Endothelial cell of umbilical vein (primary cell): Measurements from ENCODE around the gene ZG16. TPM values are rescaled to one million over a fixed set of nuclear protein-coding genes. Genes with fewer than 3 reads are reported as not detected.

ENCODE experiments used
- BruUV-seq: library from RNA; stranded (reverse); fragments of 400-500 nt; replicated peaks from 2 replicates; lab custom pipeline; 2021; lab: Mats Ljungman, UMichigan
- CTCF ChIA-PET: fragments of 300-600, 350-600 bp; sonication (Branson Sonifier 250); formaldehyde crosslinking; loops from one replicate; lab custom pipeline; 2021; ENCODE audit warnings: antibody characterized with exemption, inconsistent platforms; lab: Charles Lee
- POLR2A ChIA-PET: fragments of 300-600, 350-600 bp; sonication (Branson Sonifier 250); formaldehyde crosslinking; loops from one replicate; lab custom pipeline; 2021; ENCODE audit warnings: antibody characterized with exemption, inconsistent platforms; lab: Charles Lee
- DNase-seq: peaks from one replicate; pipeline ENCODE4 v3.0.0-alpha.2; 2011; ENCODE audit warnings: low read depth, low spot score
- FAIRE-seq: peaks from 2 replicates; lab custom pipeline; 2011; peaks lifted over from hg19 to GRCh38; lab: Jason Lieb, UNC
- H2AFZ ChIP-seq: 2 replicates; pipeline ENCODE4 v1.6.0; 2012; ENCODE audit warnings: low read depth, low read length, control low read depth, inconsistent platforms
- H3K27ac ChIP-seq: 2 replicates; pipeline ENCODE4 v1.5.1; 2011; ENCODE audit warnings: low read depth, mild to moderate bottlenecking, control low read depth, low read length, moderate library complexity; ENCODE audit not compliant: insufficient read depth
- H3K27me3 ChIP-seq, 2 experiments: 2 replicates each; pipeline versions ENCODE4 v1.6.0 to v1.6.1; 2011; ENCODE audit warnings: low read length in 2 of 2, mixed read lengths in 1 of 2; ENCODE audit not compliant: control insufficient read depth in 2 of 2, insufficient read depth in 2 of 2
- H3K36me3 ChIP-seq, 2 experiments: 2 replicates in 1 of 2; 3 replicates in 1 of 2; pipeline ENCODE4 v1.5.1; 2011; ENCODE audit warnings: low read length in 2 of 2, mild to moderate bottlenecking in 1 of 2, moderate library complexity in 1 of 2; ENCODE audit not compliant: control insufficient read depth in 2 of 2, insufficient read depth in 2 of 2; ENCODE audit errors: extremely low read depth in 1 of 2
- H3K4me1 ChIP-seq: 3 replicates; pipeline ENCODE4 v1.5.1; 2011; ENCODE audit warnings: mild to moderate bottlenecking, low read length; ENCODE audit not compliant: control insufficient read depth, insufficient read depth; ENCODE audit errors: extremely low read depth
- H3K4me2 ChIP-seq: 2 replicates; pipeline ENCODE4 v1.6.1; 2011; ENCODE audit warnings: low read length, control low read depth, mixed read lengths; ENCODE audit not compliant: insufficient read depth
- H3K4me3 ChIP-seq, 3 experiments: fragments of 200-600 bp in 1 of 3; sonication (generic), shearing (Covaris generic) in 1 of 3; replicated peaks in 1 of 3; 2 replicates each; pipeline ENCODE4 v1.5.1; 2011 to 2016; ENCODE audit warnings: control low read depth in 3 of 3, low read length in 3 of 3, mild to moderate bottlenecking in 2 of 3, inconsistent platforms in 1 of 3, low read depth in 1 of 3, moderate library complexity in 1 of 3; ENCODE audit not compliant: insufficient read depth in 1 of 3
- H3K79me2 ChIP-seq: 2 replicates; pipeline ENCODE4 v1.6.0; 2012; ENCODE audit warnings: low read length, inconsistent platforms; ENCODE audit not compliant: control insufficient read depth, insufficient read depth
- H3K9ac ChIP-seq: replicated peaks from 2 replicates; pipeline ENCODE3; 2011; ENCODE audit warnings: low read length, control low read depth; ENCODE audit not compliant: insufficient read depth; ENCODE audit errors: extremely low read depth
- H3K9me1 ChIP-seq: replicated peaks from 3 replicates; pipeline ENCODE4 v1.6.0; 2011; ENCODE audit warnings: mild to moderate bottlenecking, low read length; ENCODE audit not compliant: control insufficient read depth, insufficient read depth; ENCODE audit errors: extremely low read depth
- H3K9me3 ChIP-seq: replicated peaks from 2 replicates; pipeline ENCODE4 v1.5.1; 2012; ENCODE audit warnings: low read length, inconsistent platforms; ENCODE audit not compliant: control insufficient read depth, insufficient read depth
- H4K20me1 ChIP-seq: replicated peaks from 2 replicates; pipeline ENCODE3; 2011; ENCODE audit warnings: mild to moderate bottlenecking, low read length; ENCODE audit not compliant: control insufficient read depth, insufficient read depth; ENCODE audit errors: extremely low read depth
- EZH2 ChIP-seq: IDR thresholded peaks from 2 replicates; pipeline ENCODE4 v1.6.1; 2012; ENCODE audit warnings: borderline replicate concordance, low read depth, mild to moderate bottlenecking, moderate library complexity, low read length, inconsistent platforms; ENCODE audit not compliant: severe bottlenecking
- FOS ChIP-seq: IDR thresholded peaks from 2 replicates; pipeline ENCODE4 v1.6.1; 2011; ENCODE audit warnings: mild to moderate bottlenecking, low read length, moderate library complexity, borderline replicate concordance; ENCODE audit not compliant: insufficient read depth
- GATA2 ChIP-seq: IDR thresholded peaks from 2 replicates; pipeline ENCODE4 v1.7.0; 2011; ENCODE audit warnings: low read depth, mild to moderate bottlenecking, moderate library complexity, mixed read lengths, low read length; ENCODE audit not compliant: insufficient read length, insufficient read depth
- JUN ChIP-seq: IDR thresholded peaks from 2 replicates; pipeline ENCODE4 v1.6.1; 2011; ENCODE audit warnings: borderline replicate concordance, low read depth; ENCODE audit not compliant: insufficient read length, insufficient read depth
- MYC ChIP-seq: IDR thresholded peaks from one replicate; pipeline ENCODE4 v1.6.1; 2011; ENCODE audit warnings: mild to moderate bottlenecking, low read depth, low read length
- POLR2A ChIP-seq: IDR thresholded peaks from 2 replicates; pipeline ENCODE4 v1.6.1; 2012; ENCODE audit warnings: low read depth, mild to moderate bottlenecking, control low read depth, low read length
- POLR2AphosphoS5 ChIP-seq: IDR thresholded peaks from 2 replicates; pipeline ENCODE4 v1.6.1; 2012; ENCODE audit warnings: low read depth, mild to moderate bottlenecking, control low read depth, low read length, moderate library complexity; ENCODE audit not compliant: insufficient read depth
- dilution Hi-C: fragments of 300-500 bp; cut with MboI; formaldehyde crosslinking; loops from one replicate; pipeline ENCODE4 v1.15.0; 2019; ENCODE audit warnings: low sequenced_read_pairs; ENCODE audit not compliant: extremely low pct_ligation_motif_present
- intact Hi-C: fragments of 100-400 bp; cut with micrococcal nuclease; formaldehyde crosslinking; loops from one replicate; pipeline ENCODE4 v1.10.0; 2022
- polyA plus RNA-seq, 4 experiments: library from polyadenylated mRNA; depleted of rRNA in 3 of 4; stranded (reverse) in 3 of 4; unstranded in 1 of 4; fragments of >200 nt; gene quantifications; 2 replicates each; pipeline versions ENCODE4 v1.2.1 to v1.2.3, GENCODE V29; 2011 to 2012; ENCODE audit warnings: missing spikeins in 1 of 4
- total RNA-seq: library from RNA; stranded (reverse); gene quantifications from 2 replicates; pipeline ENCODE4 v1.2.3, GENCODE V29; 2021
- TF ChIP-seq, protein P1 (sequence below), 2 donors: IDR thresholded peaks; 1 replicate in 1 of 2; 2 replicates in 1 of 2; pipeline ENCODE4 v1.5.1; 2011; ENCODE audit warnings: low read length in 2 of 2, mild to moderate bottlenecking in 2 of 2, moderate library complexity in 2 of 2, control low read depth in 1 of 2, inconsistent platforms in 1 of 2, low read depth in 1 of 2; ENCODE audit not compliant: insufficient read depth in 1 of 2; ENCODE audit errors: extremely low read depth in 1 of 2

ZG16 gene
- total and polyA plus RNA-seq, 2 donors (not counting 3 experiments of a cell fraction or from before 2014, with no cell fraction given): not detected

DNA sequence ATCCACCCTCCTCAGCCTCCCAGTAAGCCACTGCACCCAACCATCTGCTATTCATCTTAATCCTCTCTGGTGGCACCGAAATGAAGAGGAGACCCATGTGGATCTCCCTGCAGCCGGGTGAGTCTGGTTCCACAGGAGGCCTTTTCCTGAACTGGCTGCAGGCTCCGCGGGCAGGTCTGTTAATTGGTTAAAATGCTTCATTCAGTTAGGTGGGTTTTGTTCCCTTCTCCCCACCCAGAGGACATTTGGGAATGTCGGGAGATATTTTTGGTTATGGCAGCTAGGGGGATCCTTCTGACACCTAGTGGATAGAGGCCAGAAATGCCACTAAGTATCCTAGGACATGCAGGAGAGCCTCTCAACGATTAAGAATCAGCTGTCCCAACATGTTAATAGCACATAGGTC, 48.9 kb upstream of the ZG16 start:
- Histone ChIP-seq H4K20me1 (no peaks in the 10 kb centered on the region), H2AFZ (no peak overlapping the region), H3K27ac (no peak overlapping the region), H3K36me3 (no peaks in the 10 kb centered on the region), H3K4me1 (no peaks in the 10 kb centered on the region), H3K9me1 (no peaks in the 10 kb centered on the region), H3K4me2 (no peak overlapping the region), H3K4me3 (no peak overlapping the region), H3K79me2 (no peaks in the 10 kb centered on the region), H3K9me3 (no peaks in the 10 kb centered on the region), H3K27me3 (peaks cover 2 to 6% of the 10 kb centered on the region in 2 experiments), H3K9ac (no peak overlapping the region)
- intact Hi-C loops (loop anchor here (1.0 kb wide), 3 partner anchors 29 to 87 kb away; partner anchors contain the start of gene PAGR1), dilution Hi-C loops (no loop called here)
- peak; percentile 81 for FAIRE-seq
- ChIA-PET POLR2A (no interaction called here), CTCF (interaction anchor here (0.7 to 6.7 kb wide), 28 partner anchors 9 to 755 kb away, joined by 3 to 89 read pairs (median 4); partner anchors contain the start of genes KIF22 and ZG16)
- peak; percentile 43 for DNase-seq
- TF ChIP-seq JUN: no peak
- TF ChIP-seq, protein P1, sequence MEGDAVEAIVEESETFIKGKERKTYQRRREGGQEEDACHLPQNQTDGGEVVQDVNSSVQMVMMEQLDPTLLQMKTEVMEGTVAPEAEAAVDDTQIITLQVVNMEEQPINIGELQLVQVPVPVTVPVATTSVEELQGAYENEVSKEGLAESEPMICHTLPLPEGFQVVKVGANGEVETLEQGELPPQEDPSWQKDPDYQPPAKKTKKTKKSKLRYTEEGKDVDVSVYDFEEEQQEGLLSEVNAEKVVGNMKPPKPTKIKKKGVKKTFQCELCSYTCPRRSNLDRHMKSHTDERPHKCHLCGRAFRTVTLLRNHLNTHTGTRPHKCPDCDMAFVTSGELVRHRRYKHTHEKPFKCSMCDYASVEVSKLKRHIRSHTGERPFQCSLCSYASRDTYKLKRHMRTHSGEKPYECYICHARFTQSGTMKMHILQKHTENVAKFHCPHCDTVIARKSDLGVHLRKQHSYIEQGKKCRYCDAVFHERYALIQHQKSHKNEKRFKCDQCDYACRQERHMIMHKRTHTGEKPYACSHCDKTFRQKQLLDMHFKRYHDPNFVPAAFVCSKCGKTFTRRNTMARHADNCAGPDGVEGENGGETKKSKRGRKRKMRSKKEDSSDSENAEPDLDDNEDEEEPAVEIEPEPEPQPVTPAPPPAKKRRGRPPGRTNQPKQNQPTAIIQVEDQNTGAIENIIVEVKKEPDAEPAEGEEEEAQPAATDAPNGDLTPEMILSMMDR (IDR thresholded peaks at IDR 0.05; ENCODE audit: extremely low read depth in 1 of 2, insufficient read depth in 1 of 2, low read depth in 1 of 2, low read length in 2 of 2): peak; percentile 41 to 66
- no TSS peak for BruUV-seq

DNA sequence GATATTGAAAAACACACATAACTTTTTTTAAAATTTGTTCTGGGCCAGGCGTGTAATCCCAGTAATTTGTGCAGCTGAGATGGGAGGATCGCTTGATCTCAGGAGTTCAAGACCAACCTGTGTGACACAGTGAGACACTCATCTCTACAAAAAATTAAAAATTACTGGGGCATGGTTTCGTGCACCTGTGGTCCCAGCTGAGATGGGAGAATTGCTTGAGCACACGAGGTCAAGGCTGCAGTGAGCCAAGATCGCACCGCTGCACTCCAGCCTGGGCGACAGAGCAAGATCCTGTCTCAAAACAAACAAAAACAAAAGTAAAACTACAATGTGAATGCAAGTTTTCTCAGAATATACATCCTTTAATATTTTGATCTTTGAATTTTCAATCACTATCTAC, 47.4 kb upstream of the ZG16 start:
- Histone ChIP-seq H3K9ac (no peak overlapping the region), H3K4me2 (no peak overlapping the region), H3K27me3 (peaks cover 2 to 6% of the 10 kb centered on the region in 2 experiments), H3K9me1 (no peaks in the 10 kb centered on the region), H2AFZ (no peak overlapping the region), H3K9me3 (no peaks in the 10 kb centered on the region), H4K20me1 (no peaks in the 10 kb centered on the region), H3K4me1 (no peaks in the 10 kb centered on the region), H3K36me3 (no peaks in the 10 kb centered on the region), H3K79me2 (no peaks in the 10 kb centered on the region), H3K27ac (no peak overlapping the region), H3K4me3 (no peak overlapping the region)
- CTCF ChIA-PET: interaction anchor here (0.9 to 6.7 kb wide), 3 partner anchors 31 to 118 kb away, joined by 3 to 89 read pairs (median 7); no protein-coding TSS in a partner anchor
- TF ChIP-seq, protein P1 (IDR thresholded peaks at IDR 0.05; ENCODE audit: extremely low read depth in 1 of 2, insufficient read depth in 1 of 2, low read depth in 1 of 2, low read length in 2 of 2): no peak
- TF ChIP-seq POLR2AphosphoS5 (no peak), MYC (no peak), GATA2 (no peak), FOS (no peak), EZH2 (no peak), POLR2A (no peak)
- DNase-seq (no peak), FAIRE-seq (no peak)
- no TSS peak for BruUV-seq
- POLR2A ChIA-PET: no interaction called here
- dilution Hi-C loops (no loop called here), intact Hi-C loops (no loop called here)
